K562 (cell line): ENCODE measurements around the gene EEFSEC. TPM values are rescaled to one million over a fixed set of nuclear protein-coding genes. Genes with fewer than 3 reads are reported as not detected.

Source experiments
- BCOR ChIP-seq: fragments of 450-650 bp; IDR thresholded peaks from 2 replicates; pipeline ENCODE4 v1.6.1; 2016
- EP400 ChIP-seq: fragments of 450-650 bp; IDR thresholded peaks from 2 replicates; pipeline ENCODE4 v1.6.1; 2017; ENCODE audit warnings: antibody characterized with exemption, mild to moderate bottlenecking, moderate library complexity
- ETV5 ChIP-seq: sonication (generic); formaldehyde crosslinking; IDR thresholded peaks from 2 replicates; pipeline ENCODE4 v1.4.0; 2020; ENCODE audit warnings: low read depth, mild to moderate bottlenecking, missing genetic modification reagents
- KDM1A ChIP-seq, 2 experiments: fragments of 450-650 bp; IDR thresholded peaks; 2 replicates each; pipeline ENCODE4 v1.6.1; 2016; ENCODE audit warnings: mild to moderate bottlenecking in 2 of 2
- L3MBTL2 ChIP-seq: fragments of 450-650 bp; IDR thresholded peaks from 2 replicates; pipeline ENCODE4 v1.6.1; 2016; ENCODE audit warnings: mild to moderate bottlenecking, moderate library complexity
- LEF1 ChIP-seq: fragments of 450-650 bp; IDR thresholded peaks from 2 replicates; pipeline ENCODE4 v1.6.1; 2016; ENCODE audit warnings: mild to moderate bottlenecking
- MNT ChIP-seq, 2 experiments: fragments of 450-650 bp; conservative IDR thresholded peaks; 2 replicates each; pipeline ENCODE4 v1.6.1; 2017; ENCODE audit warnings: mild to moderate bottlenecking in 2 of 2, moderate library complexity in 2 of 2
- MYC ChIP-seq, 2 experiments: fragments of 250-450 bp in 1 of 2; sonication (Bioruptor Pico) in 1 of 2; IDR thresholded peaks; 2 replicates each; pipeline versions ENCODE4 v1.5.1 to v1.6.1; 2012 to 2021; ENCODE audit warnings: low read depth in 2 of 2, borderline replicate concordance in 1 of 2, improper control_type of control experiment in 1 of 2, low read length in 1 of 2, mild to moderate bottlenecking in 1 of 2, moderate library complexity in 1 of 2
- POLR2G ChIP-seq: fragments of 200-400 bp; formaldehyde crosslinking; IDR thresholded peaks from 2 replicates; pipeline ENCODE4 v1.6.1; 2017; ENCODE audit warnings: low read depth, mild to moderate bottlenecking, antibody characterized with exemption, low read length, moderate library complexity
- SMAD1 ChIP-seq: fragments of 150-350 bp; IDR thresholded peaks from 2 replicates; pipeline ENCODE4 v1.6.1; 2014; ENCODE audit warnings: low read length, low read depth; ENCODE audit not compliant: partially characterized antibody
- SMARCA5 ChIP-seq: fragments of 450-650 bp; IDR thresholded peaks from 2 replicates; pipeline ENCODE4 v1.6.1; 2016
- TBL1XR1 ChIP-seq, 2 experiments: IDR thresholded peaks; 2 replicates each; pipeline ENCODE4 v1.6.1; 2012; ENCODE audit warnings: improper control_type of control experiment in 2 of 2, low read length in 2 of 2, mild to moderate bottlenecking in 1 of 2
- TBP ChIP-seq: optimal IDR thresholded peaks from 2 replicates; pipeline ENCODE3; 2011; ENCODE audit warnings: low read depth, low read length, improper control_type of control experiment
- THAP7 ChIP-seq: fragments of 250-450 bp; sonication (Bioruptor Pico); IDR thresholded peaks from 2 replicates; pipeline ENCODE4 v1.5.0; 2021
- VEZF1 ChIP-seq: fragments of 200-800 bp; sonication (Bioruptor generic); IDR thresholded peaks from 2 replicates; pipeline ENCODE4 v1.6.1; 2017; ENCODE audit warnings: missing genetic modification characterization, missing compliant biosample characterization
- ZBTB33 ChIP-seq: sonication (generic); formaldehyde crosslinking; IDR thresholded peaks from 2 replicates; pipeline ENCODE4 v1.8.1; 2023; ENCODE audit warnings: mild to moderate bottlenecking, missing genetic modification reagents
- ZNF282 ChIP-seq: sonication (generic); formaldehyde crosslinking; IDR thresholded peaks from 2 replicates; pipeline ENCODE4 v1.8.1; 2023; ENCODE audit warnings: missing genetic modification reagents
- polyA plus RNA-seq, 8 experiments: library from polyadenylated mRNA; depleted of rRNA in 4 of 8; stranded (reverse) in 5 of 8; unstranded in 3 of 8; fragments of >200 nt; fragmentation: Nextera tagmentation in 2 of 8; fragmentation: Illumina TruSeq in 1 of 8; extraction: Ambion mirVana in 2 of 8; extraction: Trizol in 1 of 8; gene quantifications; 2 replicates each; pipeline versions ENCODE4 v1.2.1 to v1.2.3, GENCODE V29; 2011 to 2014; ENCODE audit warnings: inconsistent platforms in 1 of 8, missing spikeins in 1 of 8
- total RNA-seq, 7 experiments: library from RNA; depleted of rRNA in 6 of 7; stranded (reverse); fragments of >200 nt in 6 of 7; fragmentation: Illumina TruSeq in 2 of 7; extraction: Trizol in 2 of 7; gene quantifications; 2 replicates each; pipeline versions ENCODE4 v1.2.1 to v1.2.3, GENCODE V29; 2011 to 2021; ENCODE audit warnings: low replicate concordance in 1 of 7
- TF ChIP-seq, protein P1 (sequence below): fragments of 250-450 bp; sonication (Bioruptor Pico); IDR thresholded peaks from 2 replicates; pipeline ENCODE4 v1.8.0; 2022; ENCODE audit warnings: moderate library complexity, mild to moderate bottlenecking, inconsistent platforms
- TF ChIP-seq, protein P2 (sequence below): sonication (generic); formaldehyde crosslinking; IDR thresholded peaks from 2 replicates; pipeline ENCODE4 v1.8.0; 2022; ENCODE audit warnings: mild to moderate bottlenecking, missing genetic modification reagents, borderline replicate concordance

Gene EEFSEC
- total and polyA plus RNA-seq, 9 of the 15 experiments (the other 6 are each of a cell fraction or from before 2014, with no cell fraction given) = 0.35 to 11.8 (median 7.7) TPM

DNA sequence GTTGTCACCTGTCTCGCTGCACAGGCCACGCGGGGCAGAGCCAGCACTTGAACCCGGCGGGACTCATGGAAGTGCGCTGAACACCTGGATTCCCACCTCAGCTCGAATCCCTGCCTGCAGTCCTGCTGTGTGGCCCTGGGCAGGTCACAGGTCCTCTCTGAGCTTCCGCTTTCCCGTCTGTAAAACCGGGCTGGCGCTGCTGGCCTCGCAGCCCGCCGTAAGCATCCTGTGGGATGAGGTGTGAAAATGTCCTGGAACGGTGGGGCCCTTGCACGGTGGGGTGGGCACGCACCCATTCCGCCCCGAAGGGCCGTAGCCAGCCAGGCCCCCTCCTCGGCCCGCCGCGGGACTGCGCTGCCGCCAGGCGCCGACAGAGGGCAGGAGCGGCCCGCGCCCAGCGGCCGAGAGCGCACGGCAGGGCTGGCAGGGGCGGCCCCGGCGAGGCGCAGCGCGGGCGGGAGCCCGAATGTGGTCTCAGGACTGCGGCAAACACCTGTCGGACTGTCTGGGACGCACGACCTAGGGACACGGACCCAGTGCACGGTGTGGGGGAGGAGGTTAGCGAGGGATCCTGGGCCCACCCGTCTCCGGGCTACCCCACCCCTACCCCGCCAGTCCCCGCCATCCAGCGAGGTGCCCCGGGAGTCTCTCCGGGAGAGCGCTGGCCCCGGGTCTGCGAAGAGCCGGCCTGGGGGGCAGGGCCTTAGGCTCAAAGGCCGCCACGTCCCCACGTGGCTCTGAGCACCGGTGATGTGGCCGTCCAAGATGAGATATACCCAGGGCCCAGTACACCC is 273.0 kb downstream of the EEFSEC start (continued):
- TF ChIP-seq BCOR = peak; percentile 93
- TF ChIP-seq, protein P1, sequence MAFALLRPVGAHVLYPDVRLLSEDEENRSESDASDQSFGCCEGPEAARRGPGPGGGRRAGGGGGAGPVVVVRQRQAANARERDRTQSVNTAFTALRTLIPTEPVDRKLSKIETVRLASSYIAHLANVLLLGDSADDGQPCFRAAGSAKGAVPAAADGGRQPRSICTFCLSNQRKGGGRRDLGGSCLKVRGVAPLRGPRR (CRISPR knock-in tag) = no peak
- TF ChIP-seq ETV5 (CRISPR knock-in tag) = 0 out of 2 replicates have a peak, but pooled peaks have one; percentile 22
- peak; percentile 92 for TF ChIP-seq ZBTB33 (CRISPR knock-in tag)
- TF ChIP-seq LEF1 = no peak
- TF ChIP-seq POLR2G = peak; percentile 76
- TF ChIP-seq MNT (conservative IDR thresholded peaks at IDR 0.05) = 0 out of 4 replicates have a peak, but pooled peaks have one; percentile 35 to 52
- peak; percentile 69 for TF ChIP-seq L3MBTL2
- TF ChIP-seq, protein P2, sequence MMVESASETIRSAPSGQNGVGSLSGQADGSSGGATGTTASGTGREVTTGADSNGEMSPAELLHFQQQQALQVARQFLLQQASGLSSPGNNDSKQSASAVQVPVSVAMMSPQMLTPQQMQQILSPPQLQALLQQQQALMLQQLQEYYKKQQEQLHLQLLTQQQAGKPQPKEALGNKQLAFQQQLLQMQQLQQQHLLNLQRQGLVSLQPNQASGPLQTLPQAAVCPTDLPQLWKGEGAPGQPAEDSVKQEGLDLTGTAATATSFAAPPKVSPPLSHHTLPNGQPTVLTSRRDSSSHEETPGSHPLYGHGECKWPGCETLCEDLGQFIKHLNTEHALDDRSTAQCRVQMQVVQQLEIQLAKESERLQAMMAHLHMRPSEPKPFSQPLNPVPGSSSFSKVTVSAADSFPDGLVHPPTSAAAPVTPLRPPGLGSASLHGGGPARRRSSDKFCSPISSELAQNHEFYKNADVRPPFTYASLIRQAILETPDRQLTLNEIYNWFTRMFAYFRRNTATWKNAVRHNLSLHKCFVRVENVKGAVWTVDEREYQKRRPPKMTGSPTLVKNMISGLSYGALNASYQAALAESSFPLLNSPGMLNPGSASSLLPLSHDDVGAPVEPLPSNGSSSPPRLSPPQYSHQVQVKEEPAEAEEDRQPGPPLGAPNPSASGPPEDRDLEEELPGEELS (CRISPR knock-in tag) = no peak
- TF ChIP-seq SMAD1 = no peak
- TF ChIP-seq EP400 = peak; percentile 49; the same call in 1 of the 2 replicates
- TF ChIP-seq MYC (IDR thresholded peaks at IDR 0.05; ENCODE audit: low read depth, low read length) = 0 out of 2 replicates have a peak, but pooled peaks have one; percentile 55
- TF ChIP-seq MYC (CRISPR knock-in tag; IDR thresholded peaks at IDR 0.05; ENCODE audit: borderline replicate concordance, low read depth) = no peak
- no peak for TF ChIP-seq ZNF282 (CRISPR knock-in tag)
- TF ChIP-seq TBL1XR1 (IDR thresholded peaks at IDR 0.05; ENCODE audit: low read length in 2 of 2) = no peak
- TF ChIP-seq SMARCA5 = peak; percentile 88
- peak; percentile 11 for TF ChIP-seq TBP
- peak; percentile 64 to 86 for TF ChIP-seq KDM1A (IDR thresholded peaks at IDR 0.05)
- TF ChIP-seq VEZF1 (CRISPR knock-in tag) = peak; percentile 69
- TF ChIP-seq THAP7 (CRISPR knock-in tag) = no peak
